PC-9 (cell line): Measurements from ENCODE around the gene PLXND1. TPM values are rescaled to one million over a fixed set of nuclear protein-coding genes. Genes with fewer than 3 reads are reported as not detected.

Source experiments
- BruUV-seq: library from RNA; stranded (reverse); fragments of 400-500 nt; replicated peaks from 2 replicates; lab custom pipeline; 2021; lab: Mats Ljungman, UMichigan
- CTCF ChIA-PET: fragments of 300-600 bp; sonication (Branson Sonifier 250); formaldehyde crosslinking; loops from one replicate; lab custom pipeline; 2022; ENCODE audit warnings: antibody characterized with exemption; lab: Charles Lee
- POLR2A ChIA-PET: fragments of 300-600 bp; sonication (Branson Sonifier 250); formaldehyde crosslinking; loops from one replicate; lab custom pipeline; 2022; ENCODE audit warnings: antibody characterized with exemption; ENCODE audit not compliant: unreplicated experiment; lab: Charles Lee
- DNase-seq, 2 experiments: peaks; one replicate each; pipeline versions ENCODE4 v3.0.0 to v3.0.0-alpha.2; 2015 to 2022; ENCODE audit warnings: mixed read lengths in 1 of 2
- H2AFZ ChIP-seq: fragments of 200-600 bp; sonication (generic); 2 replicates; pipeline ENCODE4 v1.8.1; 2017; ENCODE audit warnings: antibody characterized with exemption
- H3F3A ChIP-seq: fragments of 200-600 bp; sonication (generic); 2 replicates; pipeline ENCODE4 v1.8.1; 2017; ENCODE audit warnings: antibody characterized with exemption, mild to moderate bottlenecking, low read depth; ENCODE audit not compliant: insufficient read depth
- H3K27ac ChIP-seq: fragments of 200-600 bp; sonication (generic); 2 replicates; pipeline ENCODE4 v1.6.1; 2016; ENCODE audit warnings: mixed run types
- H3K27me3 ChIP-seq: fragments of 200-600 bp; sonication (generic); 2 replicates; pipeline ENCODE4 v1.6.1; 2016; ENCODE audit warnings: low read depth, mixed run types; ENCODE audit not compliant: insufficient read depth
- H3K36me3 ChIP-seq: fragments of 200-600 bp; sonication (generic); 2 replicates; pipeline ENCODE4 v1.6.1; 2016; ENCODE audit warnings: low read depth, mixed run types
- H3K4me1 ChIP-seq: fragments of 200-600 bp; sonication (generic); replicated peaks from 2 replicates; pipeline ENCODE4 v1.6.1; 2016; ENCODE audit warnings: mixed run types; ENCODE audit not compliant: insufficient read depth
- H3K4me2 ChIP-seq: fragments of 200-600 bp; sonication (generic); 2 replicates; pipeline ENCODE4 v1.6.1; 2017; ENCODE audit warnings: mixed run types
- H3K4me3 ChIP-seq: fragments of 200-600 bp; sonication (generic); 2 replicates; pipeline ENCODE4 v1.6.1; 2016; ENCODE audit warnings: mixed run types
- H3K79me2 ChIP-seq: fragments of 200-600 bp; sonication (generic); 2 replicates; pipeline ENCODE4 v1.6.1; 2017; ENCODE audit warnings: low read depth, mixed run types
- H3K9me2 ChIP-seq: fragments of 200-600 bp; sonication (generic); 2 replicates; pipeline ENCODE4 v1.8.1; 2017; ENCODE audit warnings: mild to moderate bottlenecking; ENCODE audit not compliant: insufficient read depth
- H3K9me3 ChIP-seq: fragments of 200-600 bp; sonication (generic); 2 replicates; pipeline ENCODE4 v1.8.1; 2016; ENCODE audit warnings: low read depth; ENCODE audit not compliant: insufficient read depth
- H4K20me1 ChIP-seq: fragments of 200-600 bp; sonication (generic); 2 replicates; pipeline ENCODE4 v1.8.1; 2017; ENCODE audit not compliant: insufficient read depth
- EZH2 ChIP-seq: fragments of 200-600 bp; sonication (generic); IDR thresholded peaks from 2 replicates; pipeline ENCODE4 v1.8.0; 2017; ENCODE audit warnings: antibody characterized with exemption, low read depth
- intact Hi-C: fragments of 100-400 bp; cut with micrococcal nuclease; formaldehyde crosslinking; loops from one replicate; pipeline ENCODE4 v1.10.0; 2022; ENCODE audit not compliant: unreplicated experiment
- total RNA-seq: library from RNA; stranded (reverse); gene quantifications from 2 replicates; pipeline ENCODE4 v1.2.3, GENCODE V29; 2021
- TF ChIP-seq, protein P1 (sequence below): fragments of 200-600 bp; sonication (generic); conservative IDR thresholded peaks from 2 replicates; pipeline ENCODE4 v1.6.1; 2017; ENCODE audit warnings: mixed run types, antibody characterized with exemption, mild to moderate bottlenecking, moderate library complexity

The PLXND1 gene
- total RNA-seq, 1 experiment from 2014 or later = 44.4 TPM

GRCh38 chr3:129534428-129535027 is 71.9 kb downstream of the PLXND1 start:
- Histone ChIP-seq H3F3A (peaks cover 21% of the 10 kb centered on the region), H3K27me3 (no peaks in the 10 kb centered on the region), H3K4me2 (peak overlapping the region; percentile 38), H4K20me1 (no peaks in the 10 kb centered on the region), H3K79me2 (no peaks in the 10 kb centered on the region), H2AFZ (no peak overlapping the region), H3K36me3 (no peaks in the 10 kb centered on the region), H3K9me3 (no peaks in the 10 kb centered on the region), H3K4me1 (peaks cover 26% of the 10 kb centered on the region), H3K27ac (peak overlapping the region; percentile 34), H3K9me2 (no peaks in the 10 kb centered on the region), H3K4me3 (no peak overlapping the region)
- intact Hi-C loops = no loop called here
- BruUV-seq = no TSS peak
- no peak for DNase-seq
- no peak for TF ChIP-seq EZH2
- TF ChIP-seq, protein P1, sequence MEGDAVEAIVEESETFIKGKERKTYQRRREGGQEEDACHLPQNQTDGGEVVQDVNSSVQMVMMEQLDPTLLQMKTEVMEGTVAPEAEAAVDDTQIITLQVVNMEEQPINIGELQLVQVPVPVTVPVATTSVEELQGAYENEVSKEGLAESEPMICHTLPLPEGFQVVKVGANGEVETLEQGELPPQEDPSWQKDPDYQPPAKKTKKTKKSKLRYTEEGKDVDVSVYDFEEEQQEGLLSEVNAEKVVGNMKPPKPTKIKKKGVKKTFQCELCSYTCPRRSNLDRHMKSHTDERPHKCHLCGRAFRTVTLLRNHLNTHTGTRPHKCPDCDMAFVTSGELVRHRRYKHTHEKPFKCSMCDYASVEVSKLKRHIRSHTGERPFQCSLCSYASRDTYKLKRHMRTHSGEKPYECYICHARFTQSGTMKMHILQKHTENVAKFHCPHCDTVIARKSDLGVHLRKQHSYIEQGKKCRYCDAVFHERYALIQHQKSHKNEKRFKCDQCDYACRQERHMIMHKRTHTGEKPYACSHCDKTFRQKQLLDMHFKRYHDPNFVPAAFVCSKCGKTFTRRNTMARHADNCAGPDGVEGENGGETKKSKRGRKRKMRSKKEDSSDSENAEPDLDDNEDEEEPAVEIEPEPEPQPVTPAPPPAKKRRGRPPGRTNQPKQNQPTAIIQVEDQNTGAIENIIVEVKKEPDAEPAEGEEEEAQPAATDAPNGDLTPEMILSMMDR = no peak
- ChIA-PET CTCF (no interaction called here), POLR2A (interaction anchor here (0.6 to 0.7 kb wide), 4 partner anchors 9 to 359 kb away, joined by 3 to 4 read pairs (median 3); no protein-coding TSS in a partner anchor)

GRCh38 chr3:129533406-129533805 is 73.1 kb downstream of the PLXND1 start:
- no TSS peak for BruUV-seq
- ChIA-PET CTCF (no interaction called here), POLR2A (no interaction called here)
- no peak overlapping the region for H3K4me2 ChIP-seq
- H3K4me1 ChIP-seq = peaks cover 26% of the 10 kb centered on the region
- H3K27me3 ChIP-seq = no peaks in the 10 kb centered on the region
- no peak overlapping the region for H2AFZ ChIP-seq
- H3K4me3 ChIP-seq = no peak overlapping the region
- no peaks in the 10 kb centered on the region for H3K9me2 ChIP-seq
- intact Hi-C loops = no loop called here
- DNase-seq = no peak
- H4K20me1 ChIP-seq = no peaks in the 10 kb centered on the region
- H3K79me2 ChIP-seq = no peaks in the 10 kb centered on the region
- H3K9me3 ChIP-seq = no peaks in the 10 kb centered on the region
- TF ChIP-seq, protein P1 = no peak
- no peak for TF ChIP-seq EZH2
- H3K36me3 ChIP-seq = no peaks in the 10 kb centered on the region
- H3K27ac ChIP-seq = no peak overlapping the region
- H3F3A ChIP-seq = peaks cover 21% of the 10 kb centered on the region

- Histone ChIP-seq H3K27me3 (no peaks in the 10 kb centered on the region), H3K27ac (no peak overlapping the region), H2AFZ (no peak overlapping the region), H3K36me3 (no peaks in the 10 kb centered on the region), H3K9me3 (no peaks in the 10 kb centered on the region), H3K4me1 (peaks cover 26% of the 10 kb centered on the region), H3K79me2 (no peaks in the 10 kb centered on the region), H3K4me2 (no peak overlapping the region), H3F3A (peaks cover 21% of the 10 kb centered on the region), H3K4me3 (no peak overlapping the region), H4K20me1 (no peaks in the 10 kb centered on the region), H3K9me2 (no peaks in the 10 kb centered on the region)
- intact Hi-C loops = no loop called here
- BruUV-seq = no TSS peak
- DNase-seq = no peak
- CTCF ChIA-PET = no interaction called here
- POLR2A ChIA-PET = no interaction called here
- TF ChIP-seq EZH2 = no peak
- TF ChIP-seq, protein P1 = no peak
Observed at GRCh38 chr3:129532261-129532660, 74.2 kb downstream of the PLXND1 start.
